ENCODE results near the gene PHLDA1. TPM values are rescaled to one million over a fixed set of nuclear protein-coding genes. Genes with fewer than 3 reads are reported as not detected.

The PHLDA1 gene
- total and polyA plus RNA-seq, 2 experiments from 2014 or later, result 11.7 to 21.6 TPM

DNA sequence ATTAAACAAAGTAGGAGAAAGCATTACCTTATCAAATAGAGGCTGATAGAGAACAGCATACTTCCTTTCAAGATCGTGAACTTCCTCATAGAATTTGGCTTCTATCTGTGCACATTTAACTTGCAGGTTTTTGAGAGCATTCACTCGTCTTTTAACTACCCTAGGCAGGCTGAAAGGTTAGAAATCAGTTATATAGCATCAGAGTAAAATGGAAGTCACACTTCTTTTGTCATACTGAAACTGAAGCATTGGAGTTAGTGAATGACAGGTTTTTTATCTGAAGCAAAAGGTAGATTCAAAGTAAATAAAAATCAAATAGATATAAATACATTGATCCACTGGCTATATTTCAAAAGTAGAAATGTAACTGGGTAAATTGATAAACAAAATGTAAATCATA, 28.5 kb upstream of the PHLDA1 start (continued):
- TF ChIP-seq ZNF114 (CRISPR knock-in tag; IDR thresholded peaks at IDR 0.05), result no peak

DNA sequence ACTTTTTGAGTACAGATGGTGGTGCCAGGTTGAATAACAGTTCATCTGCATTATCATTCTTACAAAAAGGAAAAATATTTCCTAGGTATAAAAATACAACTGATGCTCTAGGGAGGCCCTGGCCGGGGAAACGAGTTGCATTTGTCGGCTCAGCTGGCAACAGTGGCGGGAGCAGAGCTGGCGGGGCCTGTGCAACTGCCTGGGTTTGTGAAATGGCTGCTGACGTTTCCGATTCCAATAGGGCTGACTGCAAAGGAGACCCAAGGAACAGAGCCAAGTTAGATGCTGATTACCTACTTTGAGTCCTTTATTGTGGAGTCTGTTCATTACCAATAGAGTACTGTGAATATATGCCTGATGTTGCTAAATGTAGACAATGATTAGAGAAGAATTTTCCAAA, 25.8 kb upstream of the PHLDA1 start:
- ATAC-seq, result peak; percentile 47

DNA sequence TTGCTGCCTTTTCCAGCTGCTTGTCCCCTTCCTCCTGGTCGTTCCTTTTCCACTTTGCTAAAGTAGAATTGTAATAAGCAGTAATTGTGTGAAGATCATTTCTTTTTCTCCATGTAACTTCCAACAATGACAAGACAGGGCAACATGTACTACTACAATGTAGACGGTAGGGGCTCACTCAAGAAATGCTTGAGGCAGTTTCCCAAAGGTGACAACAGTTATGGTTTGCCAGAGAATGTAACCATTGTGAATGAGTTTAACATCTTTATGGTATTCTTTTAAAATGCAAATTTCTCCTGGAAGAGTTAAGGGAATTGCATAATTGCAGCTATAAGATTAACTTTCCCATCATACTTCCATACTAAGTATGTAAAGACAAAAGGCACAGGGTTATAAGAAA, 23.8 kb upstream of the PHLDA1 start:
- ATAC-seq (peak; percentile 84), DNase-seq (ENCODE audit: low spot score) (peak; percentile 75)
- Histone ChIP-seq H3K27me3 (ENCODE audit: insufficient read depth) (no peaks in the 10 kb centered on the region), H3K36me3 (ENCODE audit: insufficient read depth) (peaks cover 57% of the 10 kb centered on the region), H3F3A (replicated peaks; ENCODE audit: low read depth) (no peaks in the 10 kb centered on the region), H3K9me2 (ENCODE audit: insufficient read depth) (no peaks in the 10 kb centered on the region), H4K20me1 (replicated peaks; ENCODE audit: insufficient read depth) (peaks cover 5% of the 10 kb centered on the region), H3K79me2 (replicated peaks; ENCODE audit: insufficient read depth) (peaks cover 37% of the 10 kb centered on the region), H2AFZ (no peak overlapping the region), H3K4me2 (peak overlapping the region; percentile 26), H3K4me1 (ENCODE audit: insufficient read depth) (peaks cover 18% of the 10 kb centered on the region), H3K4me3 (no peak overlapping the region), H3K27ac (ENCODE audit: low read depth) (peak overlapping the region; percentile 61)
- H3K27me3 Mint-ChIP-seq (ENCODE audit: insufficient read depth, low read depth, poor library complexity), result peaks cover 2% of the 10 kb centered on the region
- no peaks in the 10 kb centered on the region for H3K9me3 Mint-ChIP-seq
- H3K36me3 Mint-ChIP-seq (ENCODE audit: low read depth), result peaks cover 93% of the 10 kb centered on the region
- peak overlapping the region; percentile 54 for H3K4me3 Mint-ChIP-seq
- H3K4me1 Mint-ChIP-seq, result peaks cover 33% of the 10 kb centered on the region
- TF ChIP-seq NANOG (IDR thresholded peaks at IDR 0.05; ENCODE audit: borderline replicate concordance) (peak; percentile 55; the same call in 1 of the 2 replicates), CREB1 (CRISPR knock-in tag; IDR thresholded peaks at IDR 0.05; ENCODE audit: low read depth) (no peak)
- TF ChIP-seq, protein P1, sequence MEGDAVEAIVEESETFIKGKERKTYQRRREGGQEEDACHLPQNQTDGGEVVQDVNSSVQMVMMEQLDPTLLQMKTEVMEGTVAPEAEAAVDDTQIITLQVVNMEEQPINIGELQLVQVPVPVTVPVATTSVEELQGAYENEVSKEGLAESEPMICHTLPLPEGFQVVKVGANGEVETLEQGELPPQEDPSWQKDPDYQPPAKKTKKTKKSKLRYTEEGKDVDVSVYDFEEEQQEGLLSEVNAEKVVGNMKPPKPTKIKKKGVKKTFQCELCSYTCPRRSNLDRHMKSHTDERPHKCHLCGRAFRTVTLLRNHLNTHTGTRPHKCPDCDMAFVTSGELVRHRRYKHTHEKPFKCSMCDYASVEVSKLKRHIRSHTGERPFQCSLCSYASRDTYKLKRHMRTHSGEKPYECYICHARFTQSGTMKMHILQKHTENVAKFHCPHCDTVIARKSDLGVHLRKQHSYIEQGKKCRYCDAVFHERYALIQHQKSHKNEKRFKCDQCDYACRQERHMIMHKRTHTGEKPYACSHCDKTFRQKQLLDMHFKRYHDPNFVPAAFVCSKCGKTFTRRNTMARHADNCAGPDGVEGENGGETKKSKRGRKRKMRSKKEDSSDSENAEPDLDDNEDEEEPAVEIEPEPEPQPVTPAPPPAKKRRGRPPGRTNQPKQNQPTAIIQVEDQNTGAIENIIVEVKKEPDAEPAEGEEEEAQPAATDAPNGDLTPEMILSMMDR (conservative IDR thresholded peaks at IDR 0.05; ENCODE audit: low read depth in 2 of 2), result peak; percentile 30 to 39
- H3K27ac Mint-ChIP-seq, result peak overlapping the region; percentile 95

More for the DNA sequence above, 25.8 kb upstream of the PHLDA1 start:
- H3K27ac Mint-ChIP-seq, result peak overlapping the region; percentile 60
- peaks cover 38% of the 10 kb centered on the region for H3K4me1 Mint-ChIP-seq
- Histone ChIP-seq H3K79me2 (replicated peaks; ENCODE audit: insufficient read depth) (peaks cover 57% of the 10 kb centered on the region), H4K20me1 (replicated peaks; ENCODE audit: insufficient read depth) (peaks cover 22% of the 10 kb centered on the region), H3K27ac (ENCODE audit: low read depth) (peak overlapping the region; percentile 74), H3K4me3 (no peak overlapping the region), H3K9me2 (ENCODE audit: insufficient read depth) (no peaks in the 10 kb centered on the region), H3K36me3 (ENCODE audit: insufficient read depth) (peaks cover 44% of the 10 kb centered on the region), H3K27me3 (ENCODE audit: insufficient read depth) (no peaks in the 10 kb centered on the region), H3K4me2 (no peak overlapping the region), H3K4me1 (ENCODE audit: insufficient read depth) (peaks cover 20% of the 10 kb centered on the region), H2AFZ (no peak overlapping the region), H3F3A (replicated peaks; ENCODE audit: low read depth) (no peaks in the 10 kb centered on the region)
- no peaks in the 10 kb centered on the region for H3K27me3 Mint-ChIP-seq (ENCODE audit: insufficient read depth, low read depth, poor library complexity)
- H3K9me3 Mint-ChIP-seq, result no peaks in the 10 kb centered on the region
- peaks cover 87% of the 10 kb centered on the region for H3K36me3 Mint-ChIP-seq (ENCODE audit: low read depth)
- TF ChIP-seq, protein P1 (conservative IDR thresholded peaks at IDR 0.05; ENCODE audit: low read depth in 2 of 2), result no peak
- H3K4me3 Mint-ChIP-seq, result no peak overlapping the region
- no peak for DNase-seq (ENCODE audit: low spot score)
